Measurements from ENCODE around the gene PLEKHD1. TPM values are rescaled to one million over a fixed set of nuclear protein-coding genes. Genes with fewer than 3 reads are reported as not detected.
A peak's percentile ranks its signal among the peaks of the same experiment; 100 is the strongest.

The PLEKHD1 gene
- total and polyA plus RNA-seq, 4 donors = 0.05 to 0.08 (median 0.06) TPM; not detected in 1

GRCh38 chr14:69569859-69570258 is 85.3 kb downstream of the PLEKHD1 start:
- Histone ChIP-seq H3K9ac (ENCODE audit: low read depth in 1 of 2, low read length in 2 of 2) (no peak overlapping the region), H3K9me3 (ENCODE audit: control insufficient read depth in 4 of 4, low read length in 3 of 4) (no peaks in the 10 kb centered on the region), H3K4me3 (ENCODE audit: low read depth in 1 of 3, low read length in 3 of 3) (no peak overlapping the region), H3K4me1 (ENCODE audit: control insufficient read depth in 4 of 4, insufficient read depth in 4 of 4, low read length in 3 of 4) (peaks cover 8 to 33% (median 15%) of the 10 kb centered on the region in 4 donors), H3K36me3 (ENCODE audit: control insufficient read depth in 4 of 4, insufficient read depth in 3 of 4, low read depth in 1 of 4, low read length in 3 of 4) (no peaks in the 10 kb centered on the region), H3K27ac (ENCODE audit: low read depth in 1 of 2, low read length in 2 of 2) (no peak overlapping the region), H3K27me3 (ENCODE audit: control insufficient read depth in 4 of 4, insufficient read depth in 4 of 4, low read length in 3 of 4) (peaks cover 4 to 19% (median 8%) of the 10 kb centered on the region in 4 donors)
- DNase-seq (ENCODE audit: low spot score) = no peak
- no peak for TF ChIP-seq HNF4G (IDR thresholded peaks at IDR 0.05)
- TF ChIP-seq YY1 (IDR thresholded peaks at IDR 0.05) = no peak
- no peak for TF ChIP-seq ZBTB33 (IDR thresholded peaks at IDR 0.05)
- TF ChIP-seq REST (IDR thresholded peaks at IDR 0.05) = no peak
- no peak for TF ChIP-seq JUND (IDR thresholded peaks at IDR 0.05)
- no peak for TF ChIP-seq RAD21 (IDR thresholded peaks at IDR 0.05)
- peak; percentile 42 to 72 for TF ChIP-seq HNF4A (conservative IDR thresholded peaks at IDR 0.05)
- TF ChIP-seq FOXA2 (IDR thresholded peaks at IDR 0.05) = no peak
- no peak for TF ChIP-seq NR2F2 (IDR thresholded peaks at IDR 0.05)
- WGBS = 49% methylated on average over 2 of the region's 2 CpGs

- Histone ChIP-seq H3K9ac (ENCODE audit: low read depth in 1 of 2, low read length in 2 of 2) (no peak overlapping the region), H3K4me1 (ENCODE audit: control insufficient read depth in 4 of 4, insufficient read depth in 4 of 4, low read length in 3 of 4) (peaks cover 8 to 33% (median 15%) of the 10 kb centered on the region in 4 donors), H3K36me3 (ENCODE audit: control insufficient read depth in 4 of 4, insufficient read depth in 3 of 4, low read depth in 1 of 4, low read length in 3 of 4) (no peaks in the 10 kb centered on the region), H3K9me3 (ENCODE audit: control insufficient read depth in 4 of 4, low read length in 3 of 4) (no peaks in the 10 kb centered on the region), H3K4me3 (ENCODE audit: low read depth in 1 of 3, low read length in 3 of 3) (no peak overlapping the region), H3K27ac (ENCODE audit: low read depth in 1 of 2, low read length in 2 of 2) (no peak overlapping the region), H3K27me3 (ENCODE audit: control insufficient read depth in 4 of 4, insufficient read depth in 4 of 4, low read length in 3 of 4) (peaks cover 4 to 16% (median 8%) of the 10 kb centered on the region in 4 donors)
- WGBS = 88% methylated on average over 7 of the region's 7 CpGs
- DNase-seq (ENCODE audit: low spot score) = no peak
- no peak for TF ChIP-seq FOXA2 (IDR thresholded peaks at IDR 0.05)
- no peak for TF ChIP-seq TAF1 (conservative IDR thresholded peaks at IDR 0.05)
- TF ChIP-seq HNF4G (IDR thresholded peaks at IDR 0.05) = no peak
- no peak for TF ChIP-seq GABPA (IDR thresholded peaks at IDR 0.05 in 1 of 2, conservative IDR thresholded peaks at IDR 0.05 in 1 of 2)
- TF ChIP-seq EGR1 (IDR thresholded peaks at IDR 0.05; ENCODE audit: low read depth in 2 of 2) = no peak
- TF ChIP-seq RAD21 (IDR thresholded peaks at IDR 0.05) = no peak
- TF ChIP-seq ATF3 (IDR thresholded peaks at IDR 0.05) = no peak
Observed at GRCh38 chr14:69570836-69571330, 86.4 kb downstream of the PLEKHD1 start.

Data from liver (tissue), 9 donors.